Stimulated activated CD4-positive, alpha-beta T cell treated with anti-CD3 and anti-CD28 coated beads, TNF-alpha, amount 100 ng/mL, for 24 hours (primary cell): ENCODE measurements around the gene LRRC4C.

Experiments used
- DNase-seq, 3 experiments: peaks; one replicate each; pipeline ENCODE4 v3.0.0-alpha.2; 2020; ENCODE audit warnings: low read depth in 3 of 3

Gene LRRC4C

GRCh38 chr11:40381481-40381880 lies 1078.0 kb downstream of the LRRC4C start:
- no peak for DNase-seq

- DNase-seq, result no peak
Observed at GRCh38 chr11:40380835-40381234, 1078.6 kb downstream of the LRRC4C start.

- DNase-seq, result no peak
Observed at GRCh38 chr11:40376331-40376730, 1083.1 kb downstream of the LRRC4C start.

GRCh38 chr11:40370821-40371616 lies 1088.4 kb downstream of the LRRC4C start:
- no peak for DNase-seq

GRCh38 chr11:40360206-40360798 lies 1099.2 kb downstream of the LRRC4C start:
- DNase-seq, result no peak

GRCh38 chr11:40354121-40354520 lies 1105.3 kb downstream of the LRRC4C start:
- no peak for DNase-seq

GRCh38 chr11:40340911-40341310 lies 1118.5 kb downstream of the LRRC4C start:
- no peak for DNase-seq

- no peak for DNase-seq
Observed at GRCh38 chr11:40338739-40339138, 1120.7 kb downstream of the LRRC4C start.

- no peak for DNase-seq
Observed at GRCh38 chr11:40338062-40338461, 1121.4 kb downstream of the LRRC4C start.

GRCh38 chr11:40337118-40337517 lies 1122.3 kb downstream of the LRRC4C start:
- DNase-seq, result no peak

GRCh38 chr11:40328890-40329614 lies 1130.4 kb downstream of the LRRC4C start:
- no peak for DNase-seq

GRCh38 chr11:40323241-40323640 lies 1136.2 kb downstream of the LRRC4C start:
- DNase-seq, result no peak

- DNase-seq, result no peak
Observed at GRCh38 chr11:40321537-40321936, 1137.9 kb downstream of the LRRC4C start.

- DNase-seq, result no peak
Observed at GRCh38 chr11:40316171-40316570, 1143.3 kb downstream of the LRRC4C start.

- DNase-seq, result no peak
Observed at GRCh38 chr11:40315122-40315521, 1144.3 kb downstream of the LRRC4C start.

GRCh38 chr11:40314327-40314726 lies 1145.1 kb downstream of the LRRC4C start:
- DNase-seq, result no peak

- no peak for DNase-seq
Observed at GRCh38 chr11:40306938-40307548, 1152.4 kb downstream of the LRRC4C start.

GRCh38 chr11:40302669-40303068 lies 1156.8 kb downstream of the LRRC4C start:
- no peak for DNase-seq

- DNase-seq, result no peak
Observed at GRCh38 chr11:40295466-40295865, 1164.0 kb downstream of the LRRC4C start.

GRCh38 chr11:40294741-40295140 lies 1164.7 kb downstream of the LRRC4C start:
- DNase-seq, result no peak

GRCh38 chr11:40294349-40294735 lies 1165.1 kb downstream of the LRRC4C start:
- DNase-seq, result no peak

GRCh38 chr11:40293655-40294348 lies 1165.7 kb downstream of the LRRC4C start:
- DNase-seq, result peak in 1 of 3 experiments; percentile 24
